HCT116 (cell line): ENCODE measurements around the gene IRF8. TPM values are rescaled to one million over a fixed set of nuclear protein-coding genes. Genes with fewer than 3 reads are reported as not detected.
"Not testable (repeated sequence)": the region's sequence is repeated elsewhere in the genome, so short reads cannot be mapped to it uniquely, and the experiment has no call there.

Source experiments
- ATAC-seq: fragments of 200-7000 bp; cut with Tn5 transposase; 2 replicates; pipeline ENCODE4 v1.9.1; 2020; ENCODE audit warnings: mild to moderate bottlenecking, moderate library complexity
- BruUV-seq: library from RNA; stranded (reverse); fragments of 400-500 nt; replicated peaks from 2 replicates; lab custom pipeline; 2021; lab: Mats Ljungman, UMichigan
- CTCF ChIA-PET: fragments of 300-600 bp; sonication (Branson Sonifier 250); formaldehyde crosslinking; loops from one replicate; lab custom pipeline; 2021; ENCODE audit warnings: antibody characterized with exemption; lab: Charles Lee
- POLR2A ChIA-PET: fragments of 300-600, 350-600 bp; sonication (Branson Sonifier 250); formaldehyde crosslinking; loops from one replicate; lab custom pipeline; 2021; ENCODE audit warnings: antibody characterized with exemption; lab: Charles Lee
- RAD21 ChIA-PET, 2 experiments: fragments of 300-600 bp; sonication (Branson Sonifier 250); formaldehyde crosslinking; loops; one replicate each; lab custom pipeline; 2023; ENCODE audit warnings: low total read pairs in 2 of 2; ENCODE audit not compliant: uncharacterized antibody in 2 of 2, unreplicated experiment in 2 of 2, low non-redundant PET in 1 of 2; lab: Charles Lee
- DNase-seq: peaks from one replicate; pipeline ENCODE4 v3.0.0-alpha.2; 2010; ENCODE audit warnings: low read depth, low spot score
- H2AFZ ChIP-seq: fragments of 200-600 bp; shearing (Covaris generic), sonication (generic); 2 replicates; pipeline ENCODE4 v1.6.1; 2017; ENCODE audit warnings: low read depth, mixed run types, mixed read lengths, antibody characterized with exemption, low read length; ENCODE audit not compliant: poor library complexity, severe bottlenecking
- H3K27ac ChIP-seq: 2 replicates; pipeline ENCODE4 v1.5.1; 2012; ENCODE audit warnings: low read depth, low read length
- H3K27me3 ChIP-seq: fragments of 200-600 bp; sonication (generic); 2 replicates; pipeline ENCODE4 v1.6.1; 2016; ENCODE audit warnings: mixed run types, low read length, mixed read lengths; ENCODE audit not compliant: insufficient read depth
- H3K36me3 ChIP-seq, 2 experiments: fragments of 200-500 bp in 1 of 2; fragments of 200-600 bp in 1 of 2; sonication (Bioruptor generic) in 1 of 2; sonication (generic) in 1 of 2; 2 replicates each; pipeline versions ENCODE4 v1.5.1 to v1.6.1; 2014 to 2016; ENCODE audit warnings: low read length in 2 of 2, inconsistent platforms in 1 of 2, mixed read lengths in 1 of 2, mixed run types in 1 of 2; ENCODE audit not compliant: insufficient read depth in 2 of 2, control insufficient read depth in 1 of 2
- H3K4me1 ChIP-seq, 2 experiments: fragments of 200-600 bp in 1 of 2; sonication (generic) in 1 of 2; 2 replicates each; pipeline versions ENCODE4 v1.5.1 to v1.6.1; 2012 to 2017; ENCODE audit warnings: low read length in 2 of 2, inconsistent platforms in 1 of 2, mild to moderate bottlenecking in 1 of 2, mixed read lengths in 1 of 2, mixed run types in 1 of 2, moderate library complexity in 1 of 2; ENCODE audit not compliant: insufficient read depth in 2 of 2, control insufficient read depth in 1 of 2
- H3K4me2 ChIP-seq: fragments of 200-600 bp; sonication (generic); 2 replicates; pipeline ENCODE4 v1.6.1; 2017; ENCODE audit warnings: mixed run types, low read length, mixed read lengths
- H3K4me3 ChIP-seq, 2 experiments: fragments of 200-600 bp in 1 of 2; sonication (generic) in 1 of 2; replicated peaks in 1 of 2; 2 replicates each; pipeline ENCODE4 v1.5.1; 2011 to 2016; ENCODE audit warnings: low read length in 2 of 2, control low read depth in 1 of 2, low read depth in 1 of 2, mild to moderate bottlenecking in 1 of 2, mixed read lengths in 1 of 2, mixed run types in 1 of 2
- H3K79me2 ChIP-seq: fragments of 200-600 bp; sonication (generic); 2 replicates; pipeline ENCODE4 v1.6.1; 2017; ENCODE audit warnings: mild to moderate bottlenecking, mixed run types, low read length, moderate library complexity, mixed read lengths; ENCODE audit not compliant: insufficient read depth
- H3K9ac ChIP-seq: fragments of 200-600 bp; sonication (generic); 2 replicates; pipeline ENCODE4 v1.6.1; 2016; ENCODE audit warnings: low read length, mixed read lengths
- H3K9me2 ChIP-seq: fragments of 200-600 bp; sonication (generic), shearing (Covaris generic); 2 replicates; pipeline ENCODE4 v1.6.1; 2017; ENCODE audit warnings: mixed run types, mild to moderate bottlenecking, moderate library complexity; ENCODE audit not compliant: insufficient read depth
- H3K9me3 ChIP-seq, 2 experiments: fragments of 200-500 bp in 1 of 2; fragments of 200-600 bp in 1 of 2; sonication (Bioruptor generic) in 1 of 2; sonication (generic) in 1 of 2; 2 replicates each; pipeline ENCODE4 v1.6.1; 2014 to 2017; ENCODE audit warnings: low read length in 2 of 2, mixed read lengths in 2 of 2, inconsistent platforms in 1 of 2, low read depth in 1 of 2, mild to moderate bottlenecking in 1 of 2, mixed run types in 1 of 2, moderate library complexity in 1 of 2; ENCODE audit not compliant: control insufficient read depth in 1 of 2, insufficient read depth in 1 of 2
- H4K20me1 ChIP-seq: fragments of 200-600 bp; sonication (generic), shearing (Covaris generic); 2 replicates; pipeline ENCODE4 v1.6.1; 2017; ENCODE audit warnings: mixed run types, mild to moderate bottlenecking, moderate library complexity; ENCODE audit not compliant: insufficient read depth
- ATF3 ChIP-seq: IDR thresholded peaks from 2 replicates; pipeline ENCODE4 v1.6.1; 2012
- CBX3 ChIP-seq: IDR thresholded peaks from 2 replicates; pipeline ENCODE4 v1.6.1; 2012; ENCODE audit warnings: low read depth
- EGR1 ChIP-seq: IDR thresholded peaks from 2 replicates; pipeline ENCODE4 v1.6.1; 2012; ENCODE audit warnings: low read depth
- FOSL1 ChIP-seq: IDR thresholded peaks from 2 replicates; pipeline ENCODE4 v1.6.1; 2012; ENCODE audit warnings: low read depth
- JUND ChIP-seq: IDR thresholded peaks from 2 replicates; pipeline ENCODE4 v1.6.1; 2012
- RAD21 ChIP-seq: IDR thresholded peaks from 2 replicates; pipeline ENCODE4 v1.6.1; 2012; ENCODE audit warnings: low read depth, mild to moderate bottlenecking
- SP1 ChIP-seq: IDR thresholded peaks from 2 replicates; pipeline ENCODE4 v1.6.1; 2012; ENCODE audit warnings: low read depth
- TCF7L2 ChIP-seq: IDR thresholded peaks from 2 replicates; pipeline ENCODE4 v1.7.0; 2011; ENCODE audit warnings: borderline replicate concordance, inconsistent platforms; ENCODE audit not compliant: insufficient read depth, insufficient read length; ENCODE audit errors: extremely low read depth
- ZFX ChIP-seq: fragments of 450-650 bp; IDR thresholded peaks from 2 replicates; pipeline ENCODE4 v1.6.1; 2017
- intact Hi-C: fragments of 100-400 bp; cut with micrococcal nuclease; formaldehyde crosslinking; loops from 2 replicates; pipeline ENCODE4 v1.10.0; 2022
- total RNA-seq: library from RNA; stranded (reverse); gene quantifications from one replicate; pipeline ENCODE4 v1.2.1, GENCODE V29; 2021; ENCODE audit not compliant: unreplicated experiment

IRF8 gene
- total RNA-seq, 1 experiment from 2014 or later = 0.61 TPM

- RAD21 ChIA-PET = no interaction called here
- H3K4me2 ChIP-seq = no peak overlapping the region
These were observed 41.6 kb upstream of the IRF8 start for GRCh38 chr16:85857406-85857805.

GRCh38 chr16:85858571-85858970 is 40.4 kb upstream of the IRF8 start:
- BruUV-seq, intact Hi-C loops, H3K9ac ChIP-seq, H3K4me3 ChIP-seq, H4K20me1 ChIP-seq, CTCF ChIA-PET, H3K36me3 ChIP-seq, H3K4me2 ChIP-seq, RAD21 ChIA-PET, H3K79me2 ChIP-seq, ATAC-seq, H2AFZ ChIP-seq, H3K9me3 ChIP-seq, H3K27ac ChIP-seq, POLR2A ChIA-PET, DNase-seq, H3K9me2 ChIP-seq, H3K4me1 ChIP-seq: not testable (repeated sequence)
- peaks cover 18% of the 10 kb centered on the region for H3K27me3 ChIP-seq

More at GRCh38 chr16:85857406-85857805, 41.6 kb upstream of the IRF8 start:
- intact Hi-C loops = no loop called here
- ATAC-seq = no peak
- H3K27ac ChIP-seq = no peak overlapping the region
- peaks cover 20% of the 10 kb centered on the region for H3K27me3 ChIP-seq
- ChIA-PET CTCF (no interaction called here), POLR2A (no interaction called here)
- H3K79me2 ChIP-seq = no peaks in the 10 kb centered on the region
- DNase-seq = no peak
- no peaks in the 10 kb centered on the region for H3K36me3 ChIP-seq
- peaks cover 0 to 7% of the 10 kb centered on the region in 2 experiments; a peak in 1 of 4 replicates for H3K9me3 ChIP-seq
- no peaks in the 10 kb centered on the region for H3K4me1 ChIP-seq
- H3K9ac ChIP-seq = no peak overlapping the region
- no peaks in the 10 kb centered on the region for H4K20me1 ChIP-seq
- no peak for TF ChIP-seq CBX3
- no peak for TF ChIP-seq JUND
- TF ChIP-seq TCF7L2 = no peak
- TF ChIP-seq EGR1 = no peak
- TF ChIP-seq FOSL1 = no peak
- no peak for TF ChIP-seq ATF3
- TF ChIP-seq RAD21 = no peak
- TF ChIP-seq ZFX = no peak
- TF ChIP-seq SP1 = no peak
- BruUV-seq = no TSS peak
- H3K9me2 ChIP-seq = no peaks in the 10 kb centered on the region
- no peak overlapping the region for H2AFZ ChIP-seq
- H3K4me3 ChIP-seq = no peak overlapping the region
